Stimulated activated CD8-positive, alpha-beta memory T cell treated with anti-CD3 and anti-CD28 coated beads, Interleukin-4, amount 100 ng/mL, for 24 hours (primary cell): ENCODE results near the gene CIDEA.

Experiments
- DNase-seq: peaks from one replicate; pipeline ENCODE4 v3.0.0-alpha.2; 2020; ENCODE audit warnings: low read depth

The CIDEA gene

DNA sequence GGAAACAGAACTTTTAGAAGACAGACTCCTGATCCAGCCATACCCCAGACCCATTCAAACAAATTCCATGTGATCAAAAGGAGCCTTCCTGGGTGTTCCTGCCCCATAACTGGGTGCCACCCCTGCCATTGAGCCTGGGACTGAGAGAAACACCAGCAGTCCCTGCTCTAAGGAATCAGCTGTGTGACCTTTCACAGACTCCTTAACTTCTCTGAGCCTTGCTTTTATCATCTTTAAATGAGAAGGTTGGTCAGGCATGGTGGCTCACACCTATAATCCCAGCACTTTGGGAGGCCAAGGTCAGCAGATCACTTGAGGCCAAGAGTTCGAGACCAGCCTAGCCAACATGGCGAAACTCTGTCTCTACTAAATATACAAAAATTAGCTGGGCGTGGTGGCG is 20.6 kb downstream of the CIDEA start:
- no peak for DNase-seq

DNA sequence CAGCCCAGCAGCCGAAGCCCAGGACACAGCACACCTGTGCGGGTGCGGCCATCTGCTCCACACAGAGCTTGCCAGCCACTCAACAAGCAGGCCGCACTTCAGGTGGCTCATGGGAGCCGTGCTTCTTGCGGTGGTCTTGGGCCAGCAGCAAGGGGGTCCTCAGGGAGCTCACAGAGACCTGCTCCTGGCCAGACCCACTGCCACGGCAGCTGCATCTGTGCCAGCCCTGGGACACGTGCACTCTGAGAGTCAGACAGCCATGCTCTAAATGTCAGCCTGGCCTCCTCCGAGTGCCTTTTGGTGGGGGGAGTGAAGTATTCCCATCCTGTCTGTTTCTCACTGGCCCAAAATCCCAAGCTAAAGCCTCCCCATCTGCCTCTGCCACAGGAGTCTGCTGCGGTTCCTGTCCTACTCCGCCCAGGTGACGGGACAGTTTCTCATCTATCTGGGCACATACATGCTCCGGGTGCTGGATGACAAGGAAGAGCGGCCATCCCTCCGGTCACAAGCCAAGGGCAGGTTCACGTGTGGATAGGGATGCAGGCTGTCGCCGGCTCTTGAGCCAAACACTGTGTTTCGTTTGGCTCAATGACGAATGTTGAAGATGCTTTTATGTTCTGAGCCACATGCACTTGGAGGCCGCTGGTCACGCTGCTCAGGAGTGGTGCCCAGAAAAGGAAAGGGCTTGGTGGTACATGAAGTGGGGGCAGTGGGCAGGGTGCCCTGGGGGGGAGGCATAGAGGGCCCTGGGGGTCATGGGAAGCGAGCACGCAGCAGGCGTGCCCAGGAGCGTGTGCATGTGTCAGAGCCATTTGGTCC is 22.8 kb downstream of the CIDEA start:
- no peak for DNase-seq

DNA sequence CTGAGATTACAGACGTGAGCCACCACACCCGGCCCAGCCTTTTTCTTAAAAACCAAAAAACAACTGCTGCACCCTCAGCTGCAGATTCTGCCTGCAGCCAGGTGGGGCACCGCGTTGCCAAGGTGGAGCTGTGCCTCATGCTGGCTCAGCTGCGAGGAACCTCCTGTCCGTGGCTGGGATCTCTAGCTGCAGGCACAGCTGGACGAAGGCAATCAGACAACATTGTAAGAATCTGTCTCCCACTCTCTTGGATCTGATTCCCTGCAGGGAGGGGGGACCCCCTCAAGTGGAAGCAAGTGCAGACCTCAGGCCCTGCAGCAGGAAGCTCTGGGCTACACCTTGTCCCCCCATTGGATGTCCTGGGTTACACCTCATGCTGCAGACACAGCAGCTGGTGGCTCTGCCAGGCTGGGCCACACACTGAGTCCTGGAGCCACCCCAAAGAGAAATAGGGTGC is 24.1 kb downstream of the CIDEA start:
- no peak for DNase-seq

DNA sequence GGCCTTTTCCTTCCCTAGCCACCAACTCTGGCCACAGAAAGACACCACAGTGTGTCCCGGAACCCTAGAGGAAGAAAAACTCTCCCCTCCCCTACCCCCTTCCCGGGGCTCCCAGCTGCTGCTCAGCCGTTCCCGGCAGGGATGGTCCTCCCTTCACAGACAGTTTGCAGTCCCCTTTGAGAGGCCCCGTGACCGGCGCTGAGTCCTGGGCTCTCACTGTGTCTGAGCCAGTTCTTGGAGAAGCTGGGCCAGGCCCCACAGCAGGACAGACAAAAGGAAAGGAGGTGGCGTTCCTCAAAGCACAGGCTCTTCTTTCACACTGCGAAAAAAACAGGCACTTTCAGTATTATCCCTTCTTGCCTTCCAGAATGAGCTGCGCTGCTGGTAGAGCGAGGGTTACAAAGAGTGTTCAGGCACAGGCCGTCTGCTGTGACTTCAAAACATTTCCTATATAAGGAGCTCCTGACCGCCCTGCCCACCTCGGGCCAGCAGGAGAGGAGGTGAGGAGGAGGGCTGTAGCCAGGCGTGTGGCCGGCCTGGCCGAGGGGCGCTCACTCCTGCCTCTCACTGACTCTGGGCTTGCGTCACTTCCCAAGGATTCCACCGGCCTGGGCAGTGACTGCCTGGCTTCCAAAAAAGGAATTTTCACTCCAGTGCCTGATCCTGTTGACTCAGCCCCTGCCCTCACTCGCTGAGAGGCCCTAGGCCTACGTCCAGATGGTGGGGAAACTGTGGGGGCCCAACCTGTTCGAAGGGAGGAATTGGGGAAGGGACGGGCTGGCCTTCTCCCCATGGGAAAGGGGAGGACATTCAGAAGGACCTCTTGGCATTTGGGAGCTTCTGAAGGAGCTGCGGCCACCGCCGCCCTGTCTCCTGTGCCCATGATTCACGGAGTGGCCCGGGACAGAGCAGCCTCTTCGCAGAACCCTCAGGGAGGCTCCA is 24.9 kb downstream of the CIDEA start:
- DNase-seq, result no peak

DNA sequence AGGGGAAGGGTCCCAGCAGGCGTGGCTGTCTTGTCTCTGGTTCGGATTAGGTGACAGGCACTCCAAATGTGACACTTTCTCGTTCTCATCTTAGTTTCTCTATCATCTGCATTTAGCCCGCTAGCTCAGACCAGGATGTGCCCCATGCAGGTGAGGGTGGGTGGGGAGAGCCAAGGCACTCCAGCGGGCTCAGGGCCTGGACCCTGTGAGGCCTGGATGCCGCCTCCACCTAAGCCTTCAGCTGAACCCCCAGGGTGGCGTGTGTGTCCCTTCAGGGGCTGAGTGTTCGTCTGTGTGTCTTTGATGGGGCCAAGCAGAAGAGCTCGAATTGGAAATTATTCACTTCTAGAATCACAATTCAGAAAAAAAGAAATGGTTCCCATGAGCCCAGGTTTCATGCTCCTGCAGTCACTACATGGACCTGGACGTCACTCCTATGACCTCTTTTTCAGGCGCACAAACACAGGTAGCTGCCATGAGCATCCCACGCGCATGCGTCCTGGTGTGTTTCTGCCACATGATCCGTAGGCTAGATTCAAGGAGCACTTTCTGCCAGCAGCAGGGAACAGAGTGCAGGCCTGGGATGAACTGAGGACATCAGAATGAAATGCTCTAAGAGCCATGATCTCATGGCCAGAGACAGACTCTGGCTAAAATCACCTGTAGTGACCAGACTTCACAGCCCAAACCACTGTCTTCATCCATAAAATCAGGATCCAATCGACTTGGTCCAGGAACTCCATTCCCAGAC is 25.8 kb downstream of the CIDEA start:
- no peak for DNase-seq

DNA sequence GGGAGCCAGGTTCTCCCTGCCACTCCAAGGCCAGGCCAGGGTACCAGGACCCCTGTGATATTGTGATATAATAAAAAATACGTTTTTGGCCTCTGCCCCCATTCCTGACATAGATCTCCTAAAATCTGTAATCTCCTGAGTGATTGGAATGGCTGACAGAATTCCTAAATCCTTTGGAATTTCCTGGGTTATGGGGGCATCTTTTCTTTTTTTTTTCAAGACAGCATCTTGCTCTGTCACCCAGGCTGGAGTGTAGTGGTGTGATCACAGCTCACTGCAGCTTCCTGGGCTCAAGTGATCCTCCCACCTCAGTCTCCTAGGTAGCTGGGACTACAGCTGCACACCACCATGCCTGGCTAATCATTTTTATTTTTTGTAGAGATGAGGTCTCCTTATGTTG is 27.7 kb downstream of the CIDEA start:
- no peak for DNase-seq

DNA sequence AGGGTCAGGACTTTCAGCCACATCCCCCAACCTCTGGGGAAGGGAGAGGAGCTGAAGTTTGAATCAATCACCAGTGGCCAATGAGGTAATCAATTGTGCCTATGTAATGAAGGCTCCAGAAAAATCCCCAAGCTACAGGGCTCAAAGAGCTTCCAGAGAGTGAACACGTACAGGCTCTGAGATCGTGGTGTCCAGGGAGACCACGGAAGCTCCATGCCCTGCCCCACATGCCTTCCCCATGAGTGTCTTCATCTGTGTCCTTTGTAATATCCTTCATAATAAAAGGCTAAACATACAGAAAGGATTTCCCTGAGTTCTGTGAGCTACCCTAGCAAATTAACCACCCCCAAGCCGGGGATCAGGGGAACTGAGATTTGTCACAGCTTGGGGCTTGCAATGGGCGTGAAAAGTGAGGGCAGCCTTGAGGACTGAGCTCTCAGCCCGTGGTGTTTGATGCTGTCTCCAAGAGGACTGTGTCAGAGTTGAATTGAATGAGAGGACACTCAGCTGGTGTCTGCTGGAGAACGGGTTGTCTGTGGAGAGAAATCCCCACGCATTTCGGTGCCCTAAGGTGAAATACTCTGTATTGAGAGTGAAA is 28.4 kb downstream of the CIDEA start:
- no peak for DNase-seq

DNA sequence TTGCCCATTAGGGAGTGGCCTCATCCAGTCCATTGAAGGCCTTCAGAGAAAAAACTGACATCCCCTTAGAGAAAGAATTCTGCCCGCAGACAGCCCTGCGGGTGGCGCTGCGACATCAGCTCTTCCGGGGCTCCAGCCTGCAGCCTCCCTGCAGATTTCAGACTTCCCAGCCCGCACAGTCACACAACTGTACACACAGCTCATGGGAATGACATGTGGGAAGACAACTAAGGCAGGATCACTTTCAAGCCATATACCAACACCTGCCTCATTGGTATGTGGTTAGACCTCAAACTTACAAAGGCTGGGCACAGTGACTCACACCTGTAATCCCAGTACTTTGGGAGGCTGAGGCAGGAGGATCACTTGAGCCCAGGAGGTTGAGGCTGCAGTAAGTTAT is 29.1 kb downstream of the CIDEA start:
- no peak for DNase-seq

DNA sequence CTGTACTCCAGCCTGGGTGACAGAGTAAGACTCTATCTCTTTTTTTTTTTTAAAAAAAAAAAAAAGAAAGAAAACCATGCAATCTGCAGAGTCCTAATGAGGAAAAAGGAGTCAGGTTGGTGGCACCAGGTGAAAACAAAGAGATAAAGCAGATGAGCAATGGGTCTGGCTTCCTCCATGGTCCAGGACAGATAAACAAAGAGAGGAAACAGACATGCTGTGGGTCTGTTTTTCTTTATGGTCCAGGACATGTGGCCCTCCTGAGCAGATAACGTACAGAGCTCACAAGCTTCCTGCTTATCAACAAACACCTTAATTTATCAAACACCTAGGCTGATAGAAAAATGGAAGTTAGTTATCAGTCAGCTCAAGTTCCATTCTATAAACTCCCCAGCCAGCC is 29.5 kb downstream of the CIDEA start:
- no peak for DNase-seq

DNA sequence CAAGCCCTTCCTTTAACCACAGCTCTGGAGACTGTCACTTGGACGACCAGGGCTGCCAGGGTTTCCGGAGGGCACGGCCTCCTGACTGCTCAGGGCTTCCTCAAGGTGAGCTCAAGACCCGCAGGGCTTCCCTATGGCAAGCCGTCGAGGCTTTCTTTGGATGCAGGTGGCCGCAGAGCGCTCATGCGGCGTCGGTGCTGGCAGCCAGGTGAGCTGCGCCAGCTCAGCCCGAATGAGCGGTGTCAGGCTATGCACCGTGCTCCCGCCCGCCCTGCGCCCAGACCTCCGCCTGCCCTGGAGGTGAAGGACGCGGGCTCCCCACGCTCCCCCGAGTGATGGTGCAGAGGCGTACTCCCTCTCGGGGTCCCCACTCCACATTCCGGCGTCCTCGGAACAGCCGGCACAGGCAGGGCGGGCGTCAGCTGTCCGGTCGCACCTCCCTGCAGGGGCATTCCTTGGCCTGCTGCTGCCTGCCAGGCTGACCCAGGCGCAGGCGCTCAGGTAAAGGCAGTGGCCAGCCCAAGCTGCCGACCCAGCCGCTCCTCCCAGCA is 33.0 kb downstream of the CIDEA start:
- DNase-seq, result no peak

DNA sequence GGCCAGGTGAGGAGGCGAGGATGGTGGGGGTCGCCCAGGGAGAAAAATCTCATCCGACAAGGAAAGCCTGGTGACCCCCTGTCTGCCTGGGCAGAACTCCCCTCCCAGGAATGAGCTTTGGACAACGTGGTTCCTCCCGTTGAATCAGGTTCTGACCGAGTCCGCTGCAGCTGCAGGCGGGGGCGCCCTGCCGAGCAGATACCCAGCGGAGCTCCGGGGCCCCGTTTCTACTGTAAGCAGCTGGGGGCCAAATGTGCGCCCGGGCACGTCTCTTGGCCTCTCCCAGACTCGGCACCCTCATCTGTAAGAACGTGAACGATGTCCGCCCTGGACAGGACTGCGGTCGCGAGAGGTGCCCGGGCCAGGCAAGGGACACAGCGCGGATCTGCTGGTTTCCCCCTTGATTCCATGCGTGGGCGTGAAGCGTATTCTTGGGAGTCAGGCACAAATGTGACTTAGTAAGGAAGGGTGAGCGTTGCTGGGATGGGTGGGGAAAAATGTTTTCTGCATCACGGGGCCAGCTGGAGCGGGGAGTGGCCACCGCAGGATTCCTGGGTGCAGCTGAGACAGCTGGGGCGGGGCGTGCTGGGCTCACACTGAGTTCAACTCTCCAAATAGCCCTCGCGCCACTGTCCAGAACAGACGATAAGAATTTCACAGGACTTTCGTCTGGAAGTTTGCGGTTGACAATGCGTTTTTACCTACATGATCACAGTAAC is 33.7 kb downstream of the CIDEA start:
- DNase-seq, result no peak

DNA sequence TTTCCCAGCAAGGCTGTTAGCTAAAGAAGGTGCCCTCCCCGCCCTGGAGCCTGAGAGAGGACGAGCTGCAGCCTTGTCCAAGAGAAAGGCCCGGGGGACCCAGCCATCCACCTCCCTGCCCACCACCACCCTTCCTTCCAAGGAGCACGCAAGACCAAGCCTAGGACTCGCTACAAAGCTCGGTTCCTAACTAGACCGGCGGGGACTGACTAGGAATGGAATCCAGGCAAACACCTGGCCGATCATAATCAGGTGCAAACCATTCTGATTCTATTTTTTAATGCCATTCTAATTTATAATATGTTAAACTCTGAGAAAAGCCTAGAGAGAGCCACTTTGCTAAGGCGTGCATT is 34.2 kb downstream of the CIDEA start:
- no peak for DNase-seq

DNA sequence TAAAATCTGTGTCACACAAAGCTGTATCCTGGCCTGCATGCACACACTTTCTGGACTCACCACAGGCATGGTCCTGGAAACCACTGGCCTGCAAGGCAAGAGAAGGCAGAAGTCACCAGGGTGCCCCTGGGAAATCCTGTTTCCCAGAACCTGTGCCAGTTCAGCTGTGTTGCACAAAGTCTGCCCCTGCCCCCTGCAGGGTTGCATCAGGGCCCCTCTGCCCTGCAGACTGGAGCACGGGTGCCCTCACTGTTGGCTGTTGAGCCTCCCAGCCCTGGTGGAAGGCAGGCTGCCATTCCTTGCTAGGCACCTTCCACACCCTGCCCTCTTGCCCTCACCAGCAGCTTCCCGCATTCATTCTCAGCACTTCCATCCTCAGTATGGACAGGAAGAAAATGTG is 35.9 kb downstream of the CIDEA start:
- no peak for DNase-seq

DNA sequence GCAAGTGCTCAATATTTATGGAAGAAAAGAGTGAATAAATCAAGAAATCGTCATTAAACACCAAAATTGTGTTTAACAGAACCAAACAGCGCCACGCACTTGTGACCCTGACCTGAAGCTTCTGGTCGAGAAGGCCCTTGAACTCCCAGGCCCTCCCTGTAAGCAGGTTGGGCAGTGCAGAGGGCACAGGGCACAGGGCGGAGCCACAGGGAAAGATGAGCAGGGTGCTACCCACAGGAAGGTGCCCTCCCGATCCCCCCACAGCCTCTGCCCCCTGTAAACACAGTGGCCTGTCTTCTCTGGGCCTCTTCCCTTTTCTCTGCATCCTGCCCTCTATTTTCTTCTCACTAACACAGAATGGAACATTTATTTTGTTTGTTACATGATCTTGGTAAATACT is 37.0 kb downstream of the CIDEA start:
- no peak for DNase-seq

DNA sequence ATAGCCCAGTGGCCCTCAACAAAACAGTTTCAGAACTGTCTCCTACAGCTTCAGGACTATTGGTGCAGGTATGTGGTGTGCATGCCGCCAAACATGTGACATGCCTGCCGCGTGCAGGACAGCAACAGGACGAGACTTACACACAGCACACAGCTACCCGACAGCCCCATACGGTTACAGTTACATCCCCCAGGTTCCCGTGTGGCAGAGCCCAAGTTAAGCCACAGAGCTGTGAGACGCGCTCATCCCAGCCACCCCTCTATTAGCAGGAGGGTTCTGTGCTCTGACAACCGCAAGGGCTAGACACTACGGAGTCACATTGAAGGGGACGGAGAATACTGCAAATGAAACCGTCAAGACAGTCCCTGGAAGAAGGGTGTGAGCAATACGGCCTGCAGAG is 37.5 kb downstream of the CIDEA start:
- DNase-seq, result no peak

DNA sequence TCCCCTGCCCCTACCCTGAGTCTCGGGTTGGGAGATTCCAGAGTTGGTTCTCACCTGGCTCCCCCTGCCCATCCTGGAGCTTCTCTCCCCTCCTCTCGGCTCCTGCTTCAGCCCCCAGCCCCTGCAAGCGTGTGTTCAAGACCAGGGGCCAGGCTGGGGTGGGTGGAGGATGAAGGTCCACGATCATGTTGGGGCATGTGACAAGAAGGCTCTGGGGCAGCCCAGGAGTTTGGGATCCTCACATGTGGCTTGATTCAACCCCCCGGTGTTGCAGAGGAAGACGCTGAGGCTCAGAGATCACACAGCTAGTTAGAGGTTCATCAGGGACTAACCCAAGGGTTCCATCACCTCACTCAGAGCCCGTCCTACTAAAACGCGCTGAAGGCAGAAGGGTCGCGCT is 39.7 kb downstream of the CIDEA start:
- DNase-seq, result no peak

DNA sequence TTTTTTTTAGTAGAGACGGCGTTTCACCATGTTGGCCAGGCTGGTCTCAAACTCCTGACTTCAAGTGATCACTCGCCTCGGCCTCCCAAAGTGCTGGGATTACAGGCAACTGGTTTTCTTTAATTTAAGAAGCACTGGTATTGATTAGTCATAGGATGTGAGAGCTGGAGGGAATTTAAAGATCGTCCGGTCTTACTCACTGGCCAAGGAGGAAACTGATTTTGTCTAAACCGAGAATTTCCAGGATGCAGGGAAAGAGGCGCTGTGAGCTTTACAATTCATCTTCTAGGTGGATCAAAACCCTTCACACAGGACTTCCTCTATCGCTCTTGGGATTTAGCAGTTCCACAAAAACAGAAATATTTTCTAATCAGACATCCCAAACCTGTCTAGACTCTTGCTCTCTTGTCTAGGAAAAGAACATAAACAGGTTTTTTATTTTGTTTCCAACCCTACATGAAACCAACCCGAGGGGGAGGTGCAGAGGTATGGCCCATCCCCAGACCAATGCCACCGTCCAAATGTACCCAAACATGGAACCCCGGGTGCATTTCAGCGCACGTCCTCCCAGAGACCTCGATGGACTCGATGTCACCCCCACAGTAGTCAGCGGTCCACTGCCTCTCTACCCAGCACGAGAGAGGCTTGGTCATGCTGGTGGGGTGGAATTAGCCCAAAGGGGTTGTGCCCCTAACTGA is 41.4 kb downstream of the CIDEA start:
- no peak for DNase-seq

DNA sequence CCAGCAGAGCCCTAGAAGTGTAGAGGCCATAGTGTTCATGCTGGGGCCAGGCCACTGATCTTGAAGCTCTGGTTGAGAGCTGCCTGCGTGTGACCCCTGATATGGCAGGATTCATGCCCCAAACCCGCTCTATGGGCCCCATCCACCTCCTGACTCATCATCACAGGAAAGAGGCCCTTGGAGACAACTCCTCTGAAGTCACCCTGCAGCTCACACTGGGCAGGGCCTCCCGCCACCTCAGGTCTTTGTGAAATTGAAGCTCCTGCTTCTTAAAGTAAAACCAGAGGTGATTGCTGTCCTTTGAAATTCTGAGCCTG is 41.9 kb downstream of the CIDEA start:
- DNase-seq, result no peak

DNA sequence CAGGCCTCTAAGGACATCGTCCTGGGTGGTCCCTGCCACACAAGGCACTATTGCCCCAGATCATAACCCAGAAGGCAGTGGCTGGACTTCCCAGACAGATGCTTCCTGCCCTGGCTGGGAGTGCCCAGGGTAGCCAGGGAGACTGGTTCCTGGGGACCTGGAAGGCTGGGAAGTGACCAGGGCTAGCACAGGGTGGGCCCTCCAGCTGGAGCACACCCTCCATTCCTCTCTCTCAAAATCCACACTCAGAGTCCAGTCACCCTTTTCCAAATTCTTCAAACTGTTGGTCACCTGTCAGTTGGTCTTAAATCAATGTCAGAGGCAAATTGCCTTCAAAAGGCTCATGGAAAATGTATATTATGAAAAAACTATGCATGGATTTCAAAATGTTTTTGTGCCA is 42.3 kb downstream of the CIDEA start:
- DNase-seq, result no peak

DNA sequence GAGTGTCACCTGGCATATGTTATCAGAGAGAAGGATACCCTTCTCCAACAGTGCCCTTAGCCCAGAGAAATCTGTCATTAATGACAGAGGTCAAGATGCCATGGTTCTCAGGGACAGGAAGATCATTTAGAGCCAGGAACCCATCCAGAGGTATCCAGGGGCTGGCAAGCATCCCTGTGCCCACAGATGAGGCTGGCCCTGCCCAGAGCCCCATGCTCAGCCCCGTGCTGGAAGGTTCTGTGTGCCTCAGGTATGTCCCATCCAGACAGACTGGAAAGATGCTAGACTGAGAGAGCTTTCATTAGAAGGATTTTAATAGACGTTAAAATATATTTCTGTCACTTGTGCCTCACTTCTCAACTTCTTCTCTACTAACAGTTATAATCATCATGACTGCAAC is 45.7 kb downstream of the CIDEA start:
- no peak for DNase-seq
